Type B pancreatic cell (in vitro differentiated cells): ENCODE data around the gene SCN1A. TPM values are rescaled to one million over a fixed set of nuclear protein-coding genes. Genes with fewer than 3 reads are reported as not detected.

ENCODE experiments used
- DNase-seq: peaks from one replicate; pipeline ENCODE4 v3.0.0; 2021; ENCODE audit warnings: mixed read lengths; ENCODE audit not compliant: unreplicated experiment; ENCODE audit errors: extremely low spot score
- H3K27ac Mint-ChIP-seq: 2 replicates; pipeline ENCODE4 v1.8.0; 2021; ENCODE audit warnings: mild to moderate bottlenecking, mixed read lengths
- H3K27me3 Mint-ChIP-seq: 2 replicates; pipeline ENCODE4 v1.8.0; 2021; ENCODE audit warnings: mixed read lengths
- H3K36me3 Mint-ChIP-seq: 2 replicates; pipeline ENCODE4 v1.8.0; 2021; ENCODE audit warnings: mixed read lengths
- H3K4me1 Mint-ChIP-seq: one replicate; pipeline ENCODE4 v1.8.0; 2021; ENCODE audit warnings: mixed read lengths; ENCODE audit not compliant: unreplicated experiment
- H3K4me3 Mint-ChIP-seq: 2 replicates; pipeline ENCODE4 v1.8.0; 2021; ENCODE audit warnings: mild to moderate bottlenecking, mixed read lengths
- H3K9me3 Mint-ChIP-seq: 2 replicates; pipeline ENCODE4 v1.8.0; 2021; ENCODE audit warnings: mixed read lengths
- total RNA-seq: library from RNA; stranded (reverse); gene quantifications from 2 replicates; pipeline ENCODE4 v1.2.1, GENCODE V29; 2021; ENCODE audit warnings: low replicate concordance
- TF ChIP-seq, protein P1 (sequence below): fragments of 200-600 bp; sonication (generic); conservative IDR thresholded peaks from 2 replicates; pipeline ENCODE4 v1.5.0; 2021; ENCODE audit warnings: antibody characterized with exemption, mild to moderate bottlenecking

The SCN1A gene
- total RNA-seq, 1 donor from 2014 or later, result 2.6 TPM

DNA sequence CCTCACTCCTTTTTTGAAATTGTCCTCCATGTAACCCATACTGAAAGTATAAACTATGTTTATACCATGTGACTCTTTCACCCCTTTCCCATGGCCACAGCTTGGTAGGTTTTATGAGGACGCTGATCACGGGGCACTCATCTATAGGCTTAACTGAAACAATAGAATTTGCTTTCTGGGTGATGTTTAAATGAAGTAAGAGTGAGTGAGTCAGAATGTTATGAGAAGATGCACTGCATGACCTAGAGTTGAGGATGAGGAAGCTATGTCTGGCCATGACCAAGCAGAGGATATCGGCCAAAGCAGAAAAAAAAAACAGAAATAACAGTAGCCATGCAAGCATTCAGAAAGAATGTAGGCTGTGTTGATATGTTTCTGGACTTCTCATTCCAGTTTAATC is 34.9 kb downstream of the SCN1A start:
- Mint-ChIP-seq H3K27me3 (no peaks in the 10 kb centered on the region), H3K36me3 (no peaks in the 10 kb centered on the region), H3K4me1 (no peaks in the 10 kb centered on the region), H3K4me3 (no peak overlapping the region), H3K9me3 (no peaks in the 10 kb centered on the region), H3K27ac (no peak overlapping the region)
- DNase-seq, result no peak
- TF ChIP-seq, protein P1, sequence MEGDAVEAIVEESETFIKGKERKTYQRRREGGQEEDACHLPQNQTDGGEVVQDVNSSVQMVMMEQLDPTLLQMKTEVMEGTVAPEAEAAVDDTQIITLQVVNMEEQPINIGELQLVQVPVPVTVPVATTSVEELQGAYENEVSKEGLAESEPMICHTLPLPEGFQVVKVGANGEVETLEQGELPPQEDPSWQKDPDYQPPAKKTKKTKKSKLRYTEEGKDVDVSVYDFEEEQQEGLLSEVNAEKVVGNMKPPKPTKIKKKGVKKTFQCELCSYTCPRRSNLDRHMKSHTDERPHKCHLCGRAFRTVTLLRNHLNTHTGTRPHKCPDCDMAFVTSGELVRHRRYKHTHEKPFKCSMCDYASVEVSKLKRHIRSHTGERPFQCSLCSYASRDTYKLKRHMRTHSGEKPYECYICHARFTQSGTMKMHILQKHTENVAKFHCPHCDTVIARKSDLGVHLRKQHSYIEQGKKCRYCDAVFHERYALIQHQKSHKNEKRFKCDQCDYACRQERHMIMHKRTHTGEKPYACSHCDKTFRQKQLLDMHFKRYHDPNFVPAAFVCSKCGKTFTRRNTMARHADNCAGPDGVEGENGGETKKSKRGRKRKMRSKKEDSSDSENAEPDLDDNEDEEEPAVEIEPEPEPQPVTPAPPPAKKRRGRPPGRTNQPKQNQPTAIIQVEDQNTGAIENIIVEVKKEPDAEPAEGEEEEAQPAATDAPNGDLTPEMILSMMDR, result no peak

- Mint-ChIP-seq H3K36me3 (no peaks in the 10 kb centered on the region), H3K4me1 (no peaks in the 10 kb centered on the region), H3K4me3 (no peak overlapping the region), H3K27me3 (no peaks in the 10 kb centered on the region), H3K9me3 (no peaks in the 10 kb centered on the region), H3K27ac (no peak overlapping the region)
- DNase-seq, result no peak
- TF ChIP-seq, protein P1, result no peak
Measured at GRCh38 chr2:166091439-166091838, 36.4 kb downstream of the SCN1A start.

- Mint-ChIP-seq H3K9me3 (no peaks in the 10 kb centered on the region), H3K27ac (no peak overlapping the region)
Measured at GRCh38 chr2:166090908-166091307, 36.9 kb downstream of the SCN1A start.

DNA sequence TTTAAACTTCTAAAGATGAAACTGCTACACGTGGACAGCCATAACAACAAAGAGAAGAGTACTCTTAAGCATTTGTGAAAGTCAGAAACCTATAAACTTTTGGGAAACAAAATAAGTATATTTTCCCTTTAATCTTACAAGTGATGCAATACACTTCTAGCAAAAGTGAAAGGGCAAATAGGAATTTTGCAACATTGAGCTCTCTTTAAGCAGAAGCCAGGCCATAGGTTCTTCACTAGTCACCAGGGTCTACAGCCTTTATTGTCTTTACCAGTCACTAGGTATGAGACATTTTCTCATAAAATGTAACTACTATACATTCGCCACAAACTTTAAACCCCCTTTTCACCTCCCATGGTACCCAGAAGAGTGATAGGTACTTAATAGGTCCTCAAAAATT is 37.5 kb downstream of the SCN1A start:
- H3K4me3 Mint-ChIP-seq, result no peak overlapping the region
- no peak overlapping the region for H3K27ac Mint-ChIP-seq
- TF ChIP-seq, protein P1, result no peak
- H3K9me3 Mint-ChIP-seq, result no peaks in the 10 kb centered on the region
- no peaks in the 10 kb centered on the region for H3K4me1 Mint-ChIP-seq
- no peaks in the 10 kb centered on the region for H3K27me3 Mint-ChIP-seq
- no peak for DNase-seq
- H3K36me3 Mint-ChIP-seq, result no peaks in the 10 kb centered on the region

More at GRCh38 chr2:166090908-166091307, 36.9 kb downstream of the SCN1A start:
- Mint-ChIP-seq H3K27me3 (no peaks in the 10 kb centered on the region), H3K36me3 (no peaks in the 10 kb centered on the region), H3K4me1 (no peaks in the 10 kb centered on the region), H3K4me3 (no peak overlapping the region)
- TF ChIP-seq, protein P1, result no peak
- no peak for DNase-seq

DNA sequence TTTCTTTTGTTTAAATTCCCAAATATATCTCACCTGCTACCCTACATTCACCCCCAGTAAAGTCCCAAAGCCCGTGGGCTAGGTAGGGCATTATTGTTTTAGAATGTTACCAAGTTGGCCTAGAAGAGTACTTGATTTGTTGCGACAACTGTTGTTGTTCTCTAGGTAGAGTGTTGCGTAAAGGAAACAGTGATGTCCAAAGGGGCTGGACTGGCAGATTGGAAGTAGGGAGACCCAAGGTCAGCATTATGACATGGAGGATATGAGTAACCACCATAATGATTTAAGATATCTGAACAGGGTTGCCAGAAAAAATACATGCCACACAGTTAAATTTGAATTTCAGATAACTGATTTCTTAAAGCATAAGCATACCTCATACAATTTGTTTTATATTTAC is 39.2 kb downstream of the SCN1A start:
- H3K27ac Mint-ChIP-seq, result no peak overlapping the region
- TF ChIP-seq, protein P1, result no peak

DNA sequence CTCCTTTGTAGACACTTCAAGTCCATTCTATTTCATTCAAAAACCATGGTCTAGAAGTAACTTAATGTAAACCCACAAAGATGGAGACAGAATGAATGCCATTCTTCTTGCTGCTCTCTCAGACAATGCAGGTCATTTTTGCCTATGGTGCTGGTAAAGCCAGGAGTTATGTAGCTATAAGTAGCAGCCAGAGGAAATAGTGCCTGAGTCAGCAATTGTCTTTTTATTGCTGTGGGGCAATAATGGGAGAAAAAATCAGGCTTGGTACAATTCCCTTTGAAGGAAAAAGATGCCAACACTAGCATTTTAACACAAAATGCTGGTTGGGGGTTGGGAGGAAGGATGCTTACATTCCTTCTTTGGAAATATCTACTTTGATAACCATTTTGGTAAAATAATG is 43.5 kb downstream of the SCN1A start:
- TF ChIP-seq, protein P1, result no peak
- no peak overlapping the region for H3K27ac Mint-ChIP-seq
- DNase-seq, result no peak
- H3K4me3 Mint-ChIP-seq, result no peak overlapping the region
- H3K36me3 Mint-ChIP-seq, result no peaks in the 10 kb centered on the region
- H3K4me1 Mint-ChIP-seq, result peaks cover 16% of the 10 kb centered on the region
- H3K27me3 Mint-ChIP-seq, result no peaks in the 10 kb centered on the region
- H3K9me3 Mint-ChIP-seq, result no peaks in the 10 kb centered on the region

More for the DNA sequence above, 39.2 kb downstream of the SCN1A start:
- no peaks in the 10 kb centered on the region for H3K4me1 Mint-ChIP-seq
- no peak for DNase-seq
- no peaks in the 10 kb centered on the region for H3K9me3 Mint-ChIP-seq
- H3K27me3 Mint-ChIP-seq, result no peaks in the 10 kb centered on the region
- H3K4me3 Mint-ChIP-seq, result no peak overlapping the region
- no peaks in the 10 kb centered on the region for H3K36me3 Mint-ChIP-seq
